KMS-11 (cell line): ENCODE results near the gene PGLYRP2.

Experiments used
- H2AFZ ChIP-seq: fragments of 200-600 bp; sonication (generic); 2 replicates; pipeline ENCODE4 v1.6.1; 2016; ENCODE audit warnings: antibody characterized with exemption, mixed run types, low read depth
- H3K27ac ChIP-seq: fragments of 200-600 bp; sonication (generic); 2 replicates; pipeline ENCODE4 v1.6.1; 2016; ENCODE audit warnings: mild to moderate bottlenecking, mixed run types
- H3K27me3 ChIP-seq: fragments of 200-600 bp; sonication (generic); 2 replicates; pipeline ENCODE4 v1.6.1; 2017; ENCODE audit warnings: mild to moderate bottlenecking, low read depth, mixed run types, moderate library complexity; ENCODE audit not compliant: insufficient read depth
- H3K36me3 ChIP-seq: fragments of 200-600 bp; sonication (generic); 2 replicates; pipeline ENCODE4 v1.6.1; 2017; ENCODE audit warnings: mild to moderate bottlenecking, mixed run types; ENCODE audit not compliant: insufficient read depth
- H3K4me1 ChIP-seq: fragments of 200-600 bp; sonication (generic); 2 replicates; pipeline ENCODE4 v1.6.1; 2016; ENCODE audit warnings: mild to moderate bottlenecking, low read depth, mixed run types; ENCODE audit not compliant: poor library complexity, severe bottlenecking
- H3K4me2 ChIP-seq: fragments of 200-600 bp; sonication (generic); 2 replicates; pipeline ENCODE4 v1.7.0; 2016; ENCODE audit warnings: mild to moderate bottlenecking, mixed run types
- H3K4me3 ChIP-seq: fragments of 200-600 bp; sonication (generic); IDR thresholded peaks from 2 replicates; pipeline ENCODE4 v1.6.1; 2017; ENCODE audit warnings: low read depth, low read length, mixed read lengths; ENCODE audit not compliant: insufficient read depth
- H3K79me2 ChIP-seq: fragments of 200-600 bp; sonication (generic); 2 replicates; pipeline ENCODE4 v1.6.1; 2016; ENCODE audit warnings: low read depth, mixed run types; ENCODE audit not compliant: insufficient read depth
- H3K9ac ChIP-seq: fragments of 200-600 bp; sonication (generic); 2 replicates; pipeline ENCODE4 v1.6.1; 2016; ENCODE audit warnings: mild to moderate bottlenecking, mixed run types
- H4K20me1 ChIP-seq: fragments of 200-600 bp; sonication (generic); 2 replicates; pipeline ENCODE4 v1.6.1; 2016; ENCODE audit warnings: mild to moderate bottlenecking, mixed run types; ENCODE audit not compliant: insufficient read depth
- CTCF ChIP-seq: fragments of 200-600 bp; sonication (generic); conservative IDR thresholded peaks from 2 replicates; pipeline ENCODE4 v1.6.1; 2017; ENCODE audit warnings: low read depth, mild to moderate bottlenecking, antibody characterized with exemption, low read length, moderate library complexity, mixed read lengths

PGLYRP2 gene

GRCh38 chr19:15427991-15428471 lies 51.3 kb downstream of the PGLYRP2 start:
- no peaks in the 10 kb centered on the region for H4K20me1 ChIP-seq
- no peaks in the 10 kb centered on the region for H3K27me3 ChIP-seq
- H2AFZ ChIP-seq, result no peak overlapping the region
- peaks cover 38% of the 10 kb centered on the region for H3K79me2 ChIP-seq
- H3K27ac ChIP-seq, result no peak overlapping the region
- TF ChIP-seq CTCF, result no peak
- H3K4me3 ChIP-seq, result no peak overlapping the region
- H3K36me3 ChIP-seq, result no peaks in the 10 kb centered on the region; the same call in 1 of the 2 replicates
- H3K4me2 ChIP-seq, result no peak overlapping the region
- no peak overlapping the region for H3K9ac ChIP-seq
- H3K4me1 ChIP-seq, result peaks cover 13% of the 10 kb centered on the region

GRCh38 chr19:15427350-15427700 lies 52.0 kb downstream of the PGLYRP2 start:
- Histone ChIP-seq H3K36me3 (no peaks in the 10 kb centered on the region; the same call in 1 of the 2 replicates), H3K9ac (no peak overlapping the region), H3K4me3 (no peak overlapping the region), H2AFZ (no peak overlapping the region), H3K4me2 (no peak overlapping the region), H3K27ac (no peak overlapping the region), H3K79me2 (peaks cover 38% of the 10 kb centered on the region), H3K27me3 (no peaks in the 10 kb centered on the region), H3K4me1 (peaks cover 13% of the 10 kb centered on the region), H4K20me1 (no peaks in the 10 kb centered on the region)
- no peak for TF ChIP-seq CTCF

GRCh38 chr19:15426485-15427349 lies 52.6 kb downstream of the PGLYRP2 start:
- H3K4me3 ChIP-seq, result no peak overlapping the region
- H3K36me3 ChIP-seq, result no peaks in the 10 kb centered on the region; the same call in 1 of the 2 replicates

GRCh38 chr19:15425321-15425950 lies 53.9 kb downstream of the PGLYRP2 start:
- no peak overlapping the region for H3K27ac ChIP-seq
- no peak overlapping the region for H3K4me2 ChIP-seq
- H3K4me3 ChIP-seq, result no peak overlapping the region
- H3K9ac ChIP-seq, result no peak overlapping the region
- peaks cover 20% of the 10 kb centered on the region for H3K79me2 ChIP-seq
- no peaks in the 10 kb centered on the region for H3K27me3 ChIP-seq
- H2AFZ ChIP-seq, result no peak overlapping the region
- H4K20me1 ChIP-seq, result no peaks in the 10 kb centered on the region
- no peaks in the 10 kb centered on the region; the same call in 1 of the 2 replicates for H3K36me3 ChIP-seq
- no peak for TF ChIP-seq CTCF
- H3K4me1 ChIP-seq, result peaks cover 3% of the 10 kb centered on the region

More at GRCh38 chr19:15426485-15427349, 52.6 kb downstream of the PGLYRP2 start:
- H3K27me3 ChIP-seq, result no peaks in the 10 kb centered on the region
- H3K4me1 ChIP-seq, result peaks cover 13% of the 10 kb centered on the region
- no peak overlapping the region for H3K27ac ChIP-seq
- H3K4me2 ChIP-seq, result no peak overlapping the region
- no peak overlapping the region for H2AFZ ChIP-seq
- no peak for TF ChIP-seq CTCF
- no peak overlapping the region for H3K9ac ChIP-seq
- peaks cover 33% of the 10 kb centered on the region for H3K79me2 ChIP-seq
- no peaks in the 10 kb centered on the region for H4K20me1 ChIP-seq
